ENCODE measurements around the gene KLHDC2.
A peak's percentile ranks its signal among the peaks of the same experiment; 100 is the strongest.

Gene KLHDC2

GRCh38 chr14:49754570-49755097 lies 13.3 kb upstream of the KLHDC2 start:
- Histone ChIP-seq H3K4me3 (IDR thresholded peaks at IDR 0.05; ENCODE audit: insufficient read depth, low read depth, low read length) (no peak overlapping the region), H2AFZ (ENCODE audit: low read depth) (no peak overlapping the region), H3K27ac (no peak overlapping the region), H4K20me1 (ENCODE audit: insufficient read depth) (no peaks in the 10 kb centered on the region), H3K9ac (no peak overlapping the region), H3K4me1 (ENCODE audit: low read depth, poor library complexity, severe bottlenecking) (no peaks in the 10 kb centered on the region), H3K4me2 (no peak overlapping the region), H3K79me2 (ENCODE audit: insufficient read depth, low read depth) (no peaks in the 10 kb centered on the region), H3K27me3 (ENCODE audit: insufficient read depth, low read depth) (no peaks in the 10 kb centered on the region), H3K36me3 (ENCODE audit: insufficient read depth) (no peaks in the 10 kb centered on the region)
- TF ChIP-seq, protein P1, sequence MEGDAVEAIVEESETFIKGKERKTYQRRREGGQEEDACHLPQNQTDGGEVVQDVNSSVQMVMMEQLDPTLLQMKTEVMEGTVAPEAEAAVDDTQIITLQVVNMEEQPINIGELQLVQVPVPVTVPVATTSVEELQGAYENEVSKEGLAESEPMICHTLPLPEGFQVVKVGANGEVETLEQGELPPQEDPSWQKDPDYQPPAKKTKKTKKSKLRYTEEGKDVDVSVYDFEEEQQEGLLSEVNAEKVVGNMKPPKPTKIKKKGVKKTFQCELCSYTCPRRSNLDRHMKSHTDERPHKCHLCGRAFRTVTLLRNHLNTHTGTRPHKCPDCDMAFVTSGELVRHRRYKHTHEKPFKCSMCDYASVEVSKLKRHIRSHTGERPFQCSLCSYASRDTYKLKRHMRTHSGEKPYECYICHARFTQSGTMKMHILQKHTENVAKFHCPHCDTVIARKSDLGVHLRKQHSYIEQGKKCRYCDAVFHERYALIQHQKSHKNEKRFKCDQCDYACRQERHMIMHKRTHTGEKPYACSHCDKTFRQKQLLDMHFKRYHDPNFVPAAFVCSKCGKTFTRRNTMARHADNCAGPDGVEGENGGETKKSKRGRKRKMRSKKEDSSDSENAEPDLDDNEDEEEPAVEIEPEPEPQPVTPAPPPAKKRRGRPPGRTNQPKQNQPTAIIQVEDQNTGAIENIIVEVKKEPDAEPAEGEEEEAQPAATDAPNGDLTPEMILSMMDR (conservative IDR thresholded peaks at IDR 0.05; ENCODE audit: low read depth, low read length): no peak

GRCh38 chr14:49755378-49755777 lies 12.6 kb upstream of the KLHDC2 start:
- Histone ChIP-seq H3K27ac (no peak overlapping the region), H2AFZ (ENCODE audit: low read depth) (no peak overlapping the region), H3K27me3 (ENCODE audit: insufficient read depth, low read depth) (no peaks in the 10 kb centered on the region), H3K9ac (no peak overlapping the region), H3K4me2 (no peak overlapping the region), H3K36me3 (ENCODE audit: insufficient read depth) (no peaks in the 10 kb centered on the region), H3K4me3 (IDR thresholded peaks at IDR 0.05; ENCODE audit: insufficient read depth, low read depth, low read length) (no peak overlapping the region), H3K4me1 (ENCODE audit: low read depth, poor library complexity, severe bottlenecking) (no peaks in the 10 kb centered on the region), H4K20me1 (ENCODE audit: insufficient read depth) (no peaks in the 10 kb centered on the region), H3K79me2 (ENCODE audit: insufficient read depth, low read depth) (no peaks in the 10 kb centered on the region)
- TF ChIP-seq, protein P1 (conservative IDR thresholded peaks at IDR 0.05; ENCODE audit: low read depth, low read length): no peak

GRCh38 chr14:49761839-49762551 lies 6.0 kb upstream of the KLHDC2 start:
- Histone ChIP-seq H3K36me3 (ENCODE audit: insufficient read depth) (no peaks in the 10 kb centered on the region), H3K79me2 (ENCODE audit: insufficient read depth, low read depth) (no peaks in the 10 kb centered on the region), H3K4me3 (IDR thresholded peaks at IDR 0.05; ENCODE audit: insufficient read depth, low read depth, low read length) (no peak overlapping the region), H3K9ac (no peak overlapping the region), H3K27ac (no peak overlapping the region), H3K4me2 (no peak overlapping the region), H4K20me1 (ENCODE audit: insufficient read depth) (no peaks in the 10 kb centered on the region), H2AFZ (ENCODE audit: low read depth) (no peak overlapping the region), H3K27me3 (ENCODE audit: insufficient read depth, low read depth) (no peaks in the 10 kb centered on the region), H3K4me1 (ENCODE audit: low read depth, poor library complexity, severe bottlenecking) (peaks cover 9% of the 10 kb centered on the region)
- TF ChIP-seq, protein P1 (conservative IDR thresholded peaks at IDR 0.05; ENCODE audit: low read depth, low read length): no peak

- Histone ChIP-seq H3K4me3 (IDR thresholded peaks at IDR 0.05; ENCODE audit: insufficient read depth, low read depth, low read length) (no peak overlapping the region), H3K4me2 (peak overlapping the region; percentile 80), H3K36me3 (ENCODE audit: insufficient read depth) (no peaks in the 10 kb centered on the region), H4K20me1 (ENCODE audit: insufficient read depth) (no peaks in the 10 kb centered on the region), H3K79me2 (ENCODE audit: insufficient read depth, low read depth) (peaks cover 12% of the 10 kb centered on the region; the same call in 1 of the 2 replicates), H3K4me1 (ENCODE audit: low read depth, poor library complexity, severe bottlenecking) (peaks cover 31% of the 10 kb centered on the region), H3K27ac (peak overlapping the region; percentile 95), H2AFZ (ENCODE audit: low read depth) (peak overlapping the region; percentile 78), H3K27me3 (ENCODE audit: insufficient read depth, low read depth) (no peaks in the 10 kb centered on the region), H3K9ac (peak overlapping the region; percentile 95)
- TF ChIP-seq, protein P1 (conservative IDR thresholded peaks at IDR 0.05; ENCODE audit: low read depth, low read length): no peak
Observed at GRCh38 chr14:49766839-49767238, 1.1 kb upstream of the KLHDC2 start.
